Measurements from ENCODE around the gene KMT5C.

DNA sequence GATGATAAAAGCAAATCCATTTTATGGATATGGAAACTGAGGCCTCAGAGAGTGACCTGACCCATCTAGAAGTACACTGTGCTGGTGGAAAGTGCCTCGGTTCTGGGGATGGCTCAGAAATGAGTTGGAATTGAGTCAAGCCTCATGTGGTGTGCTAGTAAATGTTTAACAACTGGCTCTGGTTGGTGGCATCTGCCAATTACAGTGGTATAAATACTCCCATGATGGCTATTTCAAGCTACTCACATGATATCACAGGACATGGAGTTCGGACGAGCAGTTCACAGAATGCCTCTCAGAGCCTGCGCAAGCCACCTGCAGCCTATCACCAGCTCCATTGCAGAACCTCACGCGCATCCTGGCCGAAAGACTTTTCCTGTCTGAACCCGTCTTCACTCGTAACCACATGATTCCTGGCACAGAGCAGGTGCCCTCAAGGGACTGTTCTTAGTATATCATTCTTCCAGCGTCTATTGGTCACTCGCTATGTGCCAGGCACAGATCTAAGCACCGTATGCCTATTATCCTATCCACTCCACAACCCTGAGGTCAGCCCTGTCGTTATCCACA lies 23.6 kb upstream of the KMT5C start:
- TF ChIP-seq, protein P1, sequence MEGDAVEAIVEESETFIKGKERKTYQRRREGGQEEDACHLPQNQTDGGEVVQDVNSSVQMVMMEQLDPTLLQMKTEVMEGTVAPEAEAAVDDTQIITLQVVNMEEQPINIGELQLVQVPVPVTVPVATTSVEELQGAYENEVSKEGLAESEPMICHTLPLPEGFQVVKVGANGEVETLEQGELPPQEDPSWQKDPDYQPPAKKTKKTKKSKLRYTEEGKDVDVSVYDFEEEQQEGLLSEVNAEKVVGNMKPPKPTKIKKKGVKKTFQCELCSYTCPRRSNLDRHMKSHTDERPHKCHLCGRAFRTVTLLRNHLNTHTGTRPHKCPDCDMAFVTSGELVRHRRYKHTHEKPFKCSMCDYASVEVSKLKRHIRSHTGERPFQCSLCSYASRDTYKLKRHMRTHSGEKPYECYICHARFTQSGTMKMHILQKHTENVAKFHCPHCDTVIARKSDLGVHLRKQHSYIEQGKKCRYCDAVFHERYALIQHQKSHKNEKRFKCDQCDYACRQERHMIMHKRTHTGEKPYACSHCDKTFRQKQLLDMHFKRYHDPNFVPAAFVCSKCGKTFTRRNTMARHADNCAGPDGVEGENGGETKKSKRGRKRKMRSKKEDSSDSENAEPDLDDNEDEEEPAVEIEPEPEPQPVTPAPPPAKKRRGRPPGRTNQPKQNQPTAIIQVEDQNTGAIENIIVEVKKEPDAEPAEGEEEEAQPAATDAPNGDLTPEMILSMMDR (IDR thresholded peaks at IDR 0.05): no peak
- no peak for TF ChIP-seq POLR2A (IDR thresholded peaks at IDR 0.05)

Data from suprapubic skin (tissue), 3 donors.